AG10803 (cell line): ENCODE measurements around the gene CXorf58.
"Not testable (repeated sequence)": the region's sequence is repeated elsewhere in the genome, so short reads cannot be mapped to it uniquely, and the experiment has no call there.

ENCODE experiments used
- DNase-seq: peaks from one replicate; pipeline ENCODE4 v3.0.0; 2010; ENCODE audit warnings: low read depth
- H3K4me3 ChIP-seq: 2 replicates; pipeline ENCODE4 v1.5.1; 2011; ENCODE audit warnings: mild to moderate bottlenecking, low read length, control low read depth
- TF ChIP-seq, protein P1 (sequence below): conservative IDR thresholded peaks from 2 replicates; pipeline ENCODE4 v1.5.1; 2011; ENCODE audit warnings: mild to moderate bottlenecking, low read length, control low read depth, inconsistent platforms

Gene CXorf58

DNA sequence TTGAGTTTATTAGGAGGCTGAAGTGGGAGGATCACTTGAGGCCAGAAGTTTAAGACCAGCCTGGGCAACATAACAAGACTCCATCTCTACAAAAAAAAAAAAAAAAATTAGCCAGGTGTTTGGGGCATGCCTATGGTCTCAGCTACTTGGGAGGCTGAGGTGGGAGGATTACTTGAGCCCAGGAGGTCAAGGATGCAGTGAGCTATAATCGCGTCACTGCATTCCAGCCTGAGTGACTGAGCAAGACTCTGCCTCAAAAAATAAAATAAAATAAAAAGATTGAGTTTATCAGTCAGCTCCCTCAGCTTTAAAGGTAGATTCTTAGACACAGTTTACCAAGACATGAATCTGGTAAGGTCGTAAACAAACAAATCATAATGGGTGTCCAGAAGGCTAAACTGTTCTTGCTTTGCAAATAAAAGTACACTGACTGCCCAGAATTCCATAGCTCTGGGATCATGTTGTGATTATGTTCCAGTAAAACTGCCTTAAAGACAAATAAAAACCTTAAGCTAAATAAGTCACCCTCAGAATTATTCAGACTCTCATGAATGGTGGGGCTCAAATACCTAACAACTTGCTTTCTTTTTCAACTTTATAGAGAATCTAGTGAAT, 18.8 kb upstream of the CXorf58 start:
- no peak overlapping the region for H3K4me3 ChIP-seq
- TF ChIP-seq, protein P1, sequence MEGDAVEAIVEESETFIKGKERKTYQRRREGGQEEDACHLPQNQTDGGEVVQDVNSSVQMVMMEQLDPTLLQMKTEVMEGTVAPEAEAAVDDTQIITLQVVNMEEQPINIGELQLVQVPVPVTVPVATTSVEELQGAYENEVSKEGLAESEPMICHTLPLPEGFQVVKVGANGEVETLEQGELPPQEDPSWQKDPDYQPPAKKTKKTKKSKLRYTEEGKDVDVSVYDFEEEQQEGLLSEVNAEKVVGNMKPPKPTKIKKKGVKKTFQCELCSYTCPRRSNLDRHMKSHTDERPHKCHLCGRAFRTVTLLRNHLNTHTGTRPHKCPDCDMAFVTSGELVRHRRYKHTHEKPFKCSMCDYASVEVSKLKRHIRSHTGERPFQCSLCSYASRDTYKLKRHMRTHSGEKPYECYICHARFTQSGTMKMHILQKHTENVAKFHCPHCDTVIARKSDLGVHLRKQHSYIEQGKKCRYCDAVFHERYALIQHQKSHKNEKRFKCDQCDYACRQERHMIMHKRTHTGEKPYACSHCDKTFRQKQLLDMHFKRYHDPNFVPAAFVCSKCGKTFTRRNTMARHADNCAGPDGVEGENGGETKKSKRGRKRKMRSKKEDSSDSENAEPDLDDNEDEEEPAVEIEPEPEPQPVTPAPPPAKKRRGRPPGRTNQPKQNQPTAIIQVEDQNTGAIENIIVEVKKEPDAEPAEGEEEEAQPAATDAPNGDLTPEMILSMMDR = no peak
- DNase-seq = peak; percentile 19

DNA sequence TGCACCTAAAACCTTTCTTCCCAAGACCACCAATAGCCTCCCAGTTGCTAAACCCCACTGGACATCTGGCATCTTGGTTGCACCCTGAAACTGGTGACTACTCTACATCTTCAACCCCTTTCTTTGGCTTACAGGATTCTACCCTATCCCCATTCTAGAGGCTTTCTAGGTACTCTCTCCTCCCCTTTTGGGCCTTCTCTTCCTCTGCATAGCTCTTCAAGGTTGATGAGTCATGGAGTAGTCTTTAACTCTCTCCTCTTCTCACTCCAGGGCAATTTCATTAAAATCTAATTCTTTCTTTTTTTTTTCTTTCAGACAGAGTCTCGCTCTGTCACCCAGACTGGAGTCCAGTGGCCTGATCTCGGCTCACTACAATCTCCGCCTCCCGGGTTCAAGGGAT, 16.9 kb upstream of the CXorf58 start:
- DNase-seq = no peak
- TF ChIP-seq, protein P1 = no peak
- no peak overlapping the region for H3K4me3 ChIP-seq

DNA sequence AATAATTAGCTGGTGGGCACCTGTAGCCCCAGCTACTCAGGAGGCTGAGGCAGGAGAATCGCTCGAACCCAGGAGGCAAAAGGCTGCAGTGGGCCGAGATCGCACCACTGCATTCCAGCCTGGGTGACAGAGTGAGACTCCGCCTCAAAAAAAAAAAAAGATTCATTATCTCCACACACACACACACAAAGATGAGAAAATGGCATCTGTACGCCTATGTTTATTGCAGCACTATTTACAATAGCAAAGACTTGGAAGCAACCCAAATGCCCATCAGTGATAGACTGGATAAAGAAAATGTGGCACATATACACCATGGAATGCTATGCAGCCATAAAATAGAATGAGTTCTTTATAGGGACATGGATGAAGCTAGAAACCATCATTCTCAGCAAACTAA, 12.8 kb upstream of the CXorf58 start:
- not testable (repeated sequence) for H3K4me3 ChIP-seq, DNase-seq

DNA sequence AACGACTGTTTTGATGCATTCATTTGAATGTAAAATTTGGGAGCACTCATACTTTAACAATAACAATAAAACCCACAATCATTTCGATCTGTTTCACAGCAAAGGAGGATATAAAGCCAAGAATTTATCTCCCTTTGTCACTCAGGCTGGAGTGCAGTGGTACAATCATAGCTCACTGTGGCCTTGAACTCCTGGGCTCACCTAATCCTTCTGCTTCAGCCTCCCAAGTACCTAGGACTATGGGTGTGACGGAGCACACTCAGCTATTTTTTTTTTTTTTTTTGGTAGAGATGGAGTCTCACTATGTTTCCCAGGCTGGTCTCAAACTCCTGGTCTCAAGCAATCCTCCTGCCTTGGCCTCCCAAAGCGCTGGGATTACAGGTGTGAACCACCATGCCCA, 11.3 kb upstream of the CXorf58 start:
- DNase-seq, H3K4me3 ChIP-seq: not testable (repeated sequence)

DNA sequence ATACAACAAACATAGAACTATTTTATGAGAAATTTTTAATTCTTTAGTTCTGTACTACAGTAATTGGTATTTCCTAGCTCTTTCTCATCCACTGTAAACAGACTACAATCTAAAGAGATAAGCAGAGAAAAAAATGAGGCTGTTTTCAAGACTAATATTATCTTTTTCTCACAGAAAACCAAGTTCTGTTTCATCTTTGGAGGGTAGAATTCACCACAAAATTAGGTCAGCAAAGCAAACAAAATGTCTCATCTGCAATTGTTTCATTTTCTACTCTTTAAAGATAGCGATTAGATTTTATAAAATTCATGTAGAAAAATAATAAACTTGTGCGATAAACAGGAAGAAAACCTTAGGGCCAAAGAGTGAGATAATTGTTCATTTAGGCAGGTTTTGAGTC, 10.8 kb upstream of the CXorf58 start:
- H3K4me3 ChIP-seq = no peak overlapping the region
- TF ChIP-seq, protein P1 = no peak
- DNase-seq = no peak

DNA sequence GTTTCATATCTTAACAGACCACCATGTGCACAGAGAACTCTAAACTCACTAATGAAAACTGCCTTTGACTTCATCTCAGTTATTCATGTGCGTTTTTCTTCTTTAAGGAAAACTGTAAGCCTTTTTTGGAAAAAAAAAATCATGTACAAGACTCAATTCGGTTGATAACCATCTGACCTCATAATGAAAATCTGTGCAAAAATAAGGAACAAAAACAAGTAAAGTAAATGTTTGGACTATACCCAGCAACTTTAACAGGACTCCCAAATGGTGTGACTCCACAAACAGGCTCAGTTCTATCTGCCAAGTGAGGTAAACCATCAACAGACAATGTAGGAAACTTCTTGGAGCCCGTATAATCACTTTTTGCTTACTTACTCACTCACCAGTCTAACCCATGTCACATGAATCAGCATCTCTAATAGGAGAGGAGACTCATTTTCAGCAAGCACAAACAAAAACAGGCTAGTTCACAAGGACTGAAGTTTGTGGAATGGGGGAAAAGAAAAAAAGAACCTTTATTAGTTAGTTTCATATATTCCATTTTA, 9.3 kb upstream of the CXorf58 start:
- TF ChIP-seq, protein P1 = no peak
- peak; percentile 33 for DNase-seq
- H3K4me3 ChIP-seq = no peak overlapping the region

DNA sequence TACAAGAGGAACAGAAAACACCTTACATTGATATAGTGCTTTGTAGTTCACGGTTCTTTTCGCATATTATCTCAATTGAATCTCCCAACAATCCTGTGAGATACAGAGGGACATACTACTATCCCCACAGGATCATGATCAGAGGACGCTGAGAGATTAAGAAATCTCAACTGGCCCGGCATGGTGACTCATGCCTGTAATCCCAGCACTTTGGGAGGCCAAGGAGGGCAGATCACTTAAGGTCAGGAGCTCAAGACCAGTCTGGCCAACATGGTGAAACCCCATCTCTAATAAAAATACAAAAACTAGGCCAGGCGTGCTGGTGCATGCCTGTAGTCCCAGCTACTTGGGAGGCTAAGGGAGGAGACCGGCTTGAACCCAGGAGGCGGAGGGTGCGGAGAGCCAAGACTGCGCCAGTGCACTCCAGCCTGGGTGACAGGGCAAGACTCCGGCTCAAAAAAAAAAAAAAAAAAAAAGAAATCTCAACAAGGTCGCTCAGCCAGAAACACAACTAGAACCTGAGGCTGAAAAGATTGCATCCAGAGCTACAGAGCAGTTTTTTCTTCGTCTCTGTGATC, 7.5 kb upstream of the CXorf58 start:
- TF ChIP-seq, protein P1 = no peak
- H3K4me3 ChIP-seq = no peak overlapping the region
- peak; percentile 18 for DNase-seq

DNA sequence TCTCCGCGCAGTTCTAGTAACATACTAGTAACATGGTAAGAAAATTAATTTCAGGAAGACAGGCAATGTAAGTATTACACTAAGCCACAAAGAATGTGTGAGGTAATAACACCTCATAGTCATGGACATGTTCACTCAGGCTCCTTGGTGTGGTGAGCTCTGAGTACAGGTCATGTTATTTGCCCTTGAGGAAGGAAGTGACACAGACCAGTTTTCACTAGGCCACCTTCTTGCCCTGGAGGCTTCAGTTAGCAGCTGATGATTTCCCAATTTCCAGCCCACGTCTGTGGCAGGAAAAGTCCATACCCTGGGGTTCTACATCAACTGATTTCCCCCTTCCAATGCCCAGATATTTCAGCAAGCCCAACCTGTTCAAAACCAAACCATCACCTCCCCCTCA, 6.7 kb upstream of the CXorf58 start:
- H3K4me3 ChIP-seq = no peak overlapping the region
- TF ChIP-seq, protein P1 = no peak

More for the DNA sequence above, 6.7 kb upstream of the CXorf58 start:
- DNase-seq = peak; percentile 63
